A549 (cell line): ENCODE data around the gene H19. TPM values are rescaled to one million over a fixed set of nuclear protein-coding genes. Genes with fewer than 3 reads are reported as not detected.

ENCODE experiments used
- ATAC-seq, 2 experiments: fragments of 200-7000 bp in 1 of 2; fragments of >200 bp in 1 of 2; cut with Nextera tagmentation in 1 of 2; cut with Tn5 transposase in 1 of 2; 3 replicates each; pipeline versions ENCODE4 v1.8.0 to v1.9.1; 2018 to 2020; ENCODE audit warnings: mild to moderate bottlenecking in 1 of 2, moderate library complexity in 1 of 2
- CTCF ChIA-PET: fragments of 300-600 bp; sonication (Branson Sonifier 250); formaldehyde crosslinking; extraction: SDS; loops from one replicate; lab custom pipeline; 2021; ENCODE audit warnings: antibody characterized with exemption, inconsistent platforms; lab: Yijun Ruan, JAX
- POLR2A ChIA-PET: fragments of 350-600 bp; formaldehyde crosslinking; extraction: SDS; loops from one replicate; lab custom pipeline; 2021; ENCODE audit warnings: antibody characterized with exemption, inconsistent platforms; lab: Yijun Ruan, JAX
- DNase-seq, 2 experiments: peaks; one replicate each; pipeline versions ENCODE4 v3.0.0 to v3.0.0-alpha.2; 2011 to 2016; ENCODE audit warnings: low read depth in 1 of 2, low spot score in 1 of 2
- FAIRE-seq: peaks from 2 replicates; lab custom pipeline; 2011; peaks lifted over from hg19 to GRCh38; lab: Jason Lieb, UNC
- H3K27ac ChIP-seq, 2 experiments: fragments of >200 bp; sonication (Bioruptor Twin); formaldehyde crosslinking; 3 replicates each; pipeline ENCODE4 v1.5.1; 2016 to 2017
- H3K4me1 ChIP-seq: fragments of >200 bp; sonication (Bioruptor Twin); formaldehyde crosslinking; 3 replicates; pipeline ENCODE4 v1.6.1; 2016
- H3K4me2 ChIP-seq: fragments of >200 bp; sonication (Bioruptor Twin); formaldehyde crosslinking; 3 replicates; pipeline ENCODE4 v1.6.1; 2016
- H3K4me3 ChIP-seq: fragments of >200 bp; sonication (Bioruptor Twin); formaldehyde crosslinking; 3 replicates; pipeline ENCODE4 v1.5.1; 2016
- H3K9me3 ChIP-seq: fragments of >200 bp; sonication (Bioruptor Twin); formaldehyde crosslinking; 3 replicates; pipeline ENCODE4 v1.6.1; 2016
- CBX8 ChIP-seq: fragments of 200-600 bp; sonication (generic); IDR thresholded peaks from 2 replicates; pipeline ENCODE4 v1.6.1; 2016
- CHD2 ChIP-seq: fragments of 150-350 bp; IDR thresholded peaks from 2 replicates; pipeline ENCODE4 v1.6.1; 2014; ENCODE audit warnings: low read length; ENCODE audit not compliant: partially characterized antibody
- CHD4 ChIP-seq: fragments of 200-600 bp; sonication (generic); IDR thresholded peaks from 2 replicates; pipeline ENCODE4 v1.6.1; 2016; ENCODE audit warnings: antibody characterized with exemption, mild to moderate bottlenecking, borderline replicate concordance
- EHF ChIP-seq: fragments of 250-450 bp; sonication (Bioruptor Pico); IDR thresholded peaks from 2 replicates; pipeline ENCODE4 v1.5.0; 2020; ENCODE audit warnings: mild to moderate bottlenecking
- EHMT2 ChIP-seq: fragments of 200-600 bp; sonication (generic); IDR thresholded peaks from 2 replicates; pipeline ENCODE4 v1.6.1; 2016; ENCODE audit warnings: antibody characterized with exemption, low read depth, mild to moderate bottlenecking, moderate library complexity
- EP300 ChIP-seq, 2 experiments: fragments of >200 bp; sonication (Bioruptor Twin); formaldehyde crosslinking; IDR thresholded peaks; 2 replicates in 1 of 2; 3 replicates in 1 of 2; pipeline ENCODE4 v1.6.1; 2016 to 2017
- FOSL2 ChIP-seq, 2 experiments: fragments of 450-650 bp in 1 of 2; fragments of >200 bp in 1 of 2; sonication (Bioruptor Twin) in 1 of 2; formaldehyde crosslinking; IDR thresholded peaks; 2 replicates each; pipeline versions ENCODE4 v1.5.0 to v1.6.1; 2016 to 2020; ENCODE audit warnings: mild to moderate bottlenecking in 1 of 2, moderate library complexity in 1 of 2
- GATA3 ChIP-seq: IDR thresholded peaks from 2 replicates; pipeline ENCODE4 v1.6.1; 2012; ENCODE audit warnings: borderline replicate concordance
- HDAC2 ChIP-seq: fragments of 200-600 bp; sonication (generic); IDR thresholded peaks from 2 replicates; pipeline ENCODE4 v1.6.1; 2016
- HEYL ChIP-seq: fragments of 250-450 bp; sonication (Bioruptor Pico); IDR thresholded peaks from 2 replicates; pipeline ENCODE4 v1.8.0; 2021; ENCODE audit warnings: mild to moderate bottlenecking, moderate library complexity
- HOXA7 ChIP-seq: fragments of 250-450 bp; sonication (Bioruptor Pico); IDR thresholded peaks from 2 replicates; pipeline ENCODE4 v1.5.0; 2020; ENCODE audit warnings: mild to moderate bottlenecking, moderate library complexity
- JUNB ChIP-seq: fragments of >200 bp; sonication (Bioruptor Twin); formaldehyde crosslinking; IDR thresholded peaks from 2 replicates; pipeline ENCODE4 v1.6.1; 2016
- MAFK ChIP-seq: fragments of 450-650 bp; IDR thresholded peaks from 2 replicates; pipeline ENCODE4 v1.6.1; 2014; ENCODE audit not compliant: partially characterized antibody
- MAZ ChIP-seq: fragments of 150-350 bp; IDR thresholded peaks from 2 replicates; pipeline ENCODE4 v1.6.1; 2014; ENCODE audit warnings: antibody characterized with exemption, low read depth, low read length, borderline replicate concordance
- NFE2L2 ChIP-seq: fragments of 150-350 bp; conservative IDR thresholded peaks from 2 replicates; pipeline ENCODE4 v1.6.1; 2014; ENCODE audit warnings: low read length
- PHF8 ChIP-seq: fragments of 200-600 bp; sonication (generic); IDR thresholded peaks from 2 replicates; pipeline ENCODE4 v1.6.1; 2016; ENCODE audit warnings: low read depth, mild to moderate bottlenecking, antibody characterized with exemption, moderate library complexity, borderline replicate concordance
- POLR2AphosphoS2 ChIP-seq: conservative IDR thresholded peaks from 2 replicates; pipeline ENCODE4 v1.6.1; 2012; ENCODE audit warnings: low read length, improper control_type of control experiment, inconsistent platforms
- RCOR1 ChIP-seq: fragments of 150-350 bp; IDR thresholded peaks from 2 replicates; pipeline ENCODE4 v1.6.1; 2014; ENCODE audit warnings: antibody characterized with exemption, low read length, low read depth
- WGBS: methylation state at CpG from one replicate; pipeline ENCODE4 v1.1.6; 2017; ENCODE audit errors: missing lambda C conversion rate; 5-methylcytosine and 5-hydroxymethylcytosine counted together
- polyA plus RNA-seq, 4 experiments: library from polyadenylated mRNA; depleted of rRNA in 3 of 4; stranded (reverse); fragments of >200 nt; fragmentation: RNase III in 1 of 4; extraction: RNeasy Plus Mini Kit Qiagen cat#74134 plus additional on column Dnase treatment in 1 of 4; gene quantifications; 2 replicates in 3 of 4; 3 replicates in 1 of 4; pipeline ENCODE4 v1.2.3, GENCODE V29; 2011 to 2017
- TF ChIP-seq, protein P1 (sequence below): fragments of 250-450 bp; sonication (Bioruptor Pico); IDR thresholded peaks from 2 replicates; pipeline ENCODE4 v1.5.0; 2020; ENCODE audit warnings: low read depth, mild to moderate bottlenecking, moderate library complexity
- TF ChIP-seq, protein P2 (sequence below): fragments of >200 bp; sonication (Bioruptor Twin); formaldehyde crosslinking; IDR thresholded peaks from 2 replicates; pipeline ENCODE4 v1.6.1; 2016
- TF ChIP-seq, protein P3 (sequence below): IDR thresholded peaks from 2 replicates; pipeline ENCODE4 v1.6.1; 2012; ENCODE audit warnings: low read depth, borderline replicate concordance
- TF ChIP-seq, protein P4 (sequence below): fragments of 250-450 bp; sonication (Bioruptor Pico); IDR thresholded peaks from 2 replicates; pipeline ENCODE4 v1.5.0; 2021; ENCODE audit warnings: mild to moderate bottlenecking, moderate library complexity, borderline replicate concordance
- TF ChIP-seq, protein P5 (sequence below): fragments of 150-350 bp; IDR thresholded peaks from 2 replicates; pipeline ENCODE4 v1.6.1; 2014; ENCODE audit warnings: low read depth, mild to moderate bottlenecking, low read length

H19 gene
- polyA plus RNA-seq, 2 of the 4 experiments (the other 2 are of a cell fraction) = 16.6 to 37.1 TPM

DNA sequence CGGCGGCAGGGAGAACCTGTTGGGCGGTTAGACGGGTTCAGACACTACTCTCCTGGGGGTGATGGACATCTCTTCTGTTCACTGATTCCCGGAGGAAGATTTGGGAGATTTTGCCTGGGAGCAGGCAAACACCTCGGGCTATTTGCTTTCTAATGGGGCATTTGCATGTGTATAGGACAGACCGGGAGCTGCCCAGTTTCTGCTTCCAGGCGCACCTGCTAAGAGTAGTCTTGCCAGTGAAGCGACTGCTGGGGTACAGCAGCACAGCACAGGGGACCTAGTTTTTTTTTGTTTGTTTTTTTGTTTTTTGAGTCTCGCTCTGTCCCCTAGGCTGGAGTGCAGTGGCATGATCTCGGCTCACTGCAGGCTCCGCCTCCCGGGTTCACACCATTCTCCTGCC, 6.8 kb upstream of the H19 start:
- Histone ChIP-seq H3K27ac (no peak overlapping the region), H3K4me1 (no peaks in the 10 kb centered on the region), H3K9me3 (no peaks in the 10 kb centered on the region), H3K4me3 (no peak overlapping the region), H3K4me2 (no peak overlapping the region)
- no peak for TF ChIP-seq EHF (CRISPR knock-in tag)
- TF ChIP-seq POLR2AphosphoS2 = no peak
- POLR2A ChIA-PET = no interaction called here
- no peak for ATAC-seq
- no peak for DNase-seq
- WGBS = no CpG with 5 or more reads among the region's 13 CpGs
- no peak for FAIRE-seq
- CTCF ChIA-PET = interaction anchor here (1.4 to 4.8 kb wide), 3 partner anchors 56 to 172 kb away, joined by 5 to 50 read pairs (median 35); partner anchors contain the start of genes MRPL23 and SYT8

DNA sequence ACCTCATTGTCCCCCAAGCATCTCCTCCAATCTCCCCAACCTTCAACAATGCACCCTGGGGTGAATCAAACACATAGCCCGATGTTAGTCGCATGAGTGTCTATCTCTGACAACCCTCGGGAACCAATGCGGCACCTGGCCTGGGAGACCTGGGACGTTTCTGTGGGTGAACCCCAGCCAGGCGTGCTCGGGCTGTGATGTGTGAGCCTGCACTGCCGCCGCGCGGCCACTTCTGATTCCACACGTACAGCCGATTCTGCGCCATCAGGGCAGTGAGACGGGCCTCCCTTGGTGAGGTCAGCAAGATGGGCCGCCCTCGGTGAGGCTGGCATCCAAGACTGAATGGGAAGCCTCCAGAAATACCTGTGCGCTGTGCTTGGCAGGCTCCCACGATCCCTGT, 5.2 kb upstream of the H19 start:
- DNase-seq (no peak), FAIRE-seq (no peak), ATAC-seq (peak; percentile 49 to 72; a peak in 4 of 6 replicates)
- Histone ChIP-seq H3K4me2 (no peak overlapping the region), H3K4me3 (no peak overlapping the region), H3K4me1 (no peaks in the 10 kb centered on the region), H3K27ac (no peak overlapping the region), H3K9me3 (no peaks in the 10 kb centered on the region)
- no CpG with 5 or more reads among the region's 19 CpGs for WGBS
- TF ChIP-seq, protein P1, sequence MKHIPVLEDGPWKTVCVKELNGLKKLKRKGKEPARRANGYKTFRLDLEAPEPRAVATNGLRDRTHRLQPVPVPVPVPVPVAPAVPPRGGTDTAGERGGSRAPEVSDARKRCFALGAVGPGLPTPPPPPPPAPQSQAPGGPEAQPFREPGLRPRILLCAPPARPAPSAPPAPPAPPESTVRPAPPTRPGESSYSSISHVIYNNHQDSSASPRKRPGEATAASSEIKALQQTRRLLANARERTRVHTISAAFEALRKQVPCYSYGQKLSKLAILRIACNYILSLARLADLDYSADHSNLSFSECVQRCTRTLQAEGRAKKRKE = no peak
- TF ChIP-seq JUNB = no peak
- no peak for TF ChIP-seq POLR2AphosphoS2
- no peak for TF ChIP-seq EP300 (IDR thresholded peaks at IDR 0.05)
- no peak for TF ChIP-seq HDAC2
- TF ChIP-seq, protein P2, sequence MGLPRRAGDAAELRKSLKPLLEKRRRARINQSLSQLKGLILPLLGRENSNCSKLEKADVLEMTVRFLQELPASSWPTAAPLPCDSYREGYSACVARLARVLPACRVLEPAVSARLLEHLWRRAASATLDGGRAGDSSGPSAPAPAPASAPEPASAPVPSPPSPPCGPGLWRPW = no peak
- TF ChIP-seq PHF8 = no peak
- ChIA-PET CTCF (interaction anchor here (0.7 to 4.8 kb wide), 19 partner anchors 14 to 363 kb away, joined by 3 to 57 read pairs (median 7); partner anchors contain the start of gene SYT8), POLR2A (no interaction called here)

DNA sequence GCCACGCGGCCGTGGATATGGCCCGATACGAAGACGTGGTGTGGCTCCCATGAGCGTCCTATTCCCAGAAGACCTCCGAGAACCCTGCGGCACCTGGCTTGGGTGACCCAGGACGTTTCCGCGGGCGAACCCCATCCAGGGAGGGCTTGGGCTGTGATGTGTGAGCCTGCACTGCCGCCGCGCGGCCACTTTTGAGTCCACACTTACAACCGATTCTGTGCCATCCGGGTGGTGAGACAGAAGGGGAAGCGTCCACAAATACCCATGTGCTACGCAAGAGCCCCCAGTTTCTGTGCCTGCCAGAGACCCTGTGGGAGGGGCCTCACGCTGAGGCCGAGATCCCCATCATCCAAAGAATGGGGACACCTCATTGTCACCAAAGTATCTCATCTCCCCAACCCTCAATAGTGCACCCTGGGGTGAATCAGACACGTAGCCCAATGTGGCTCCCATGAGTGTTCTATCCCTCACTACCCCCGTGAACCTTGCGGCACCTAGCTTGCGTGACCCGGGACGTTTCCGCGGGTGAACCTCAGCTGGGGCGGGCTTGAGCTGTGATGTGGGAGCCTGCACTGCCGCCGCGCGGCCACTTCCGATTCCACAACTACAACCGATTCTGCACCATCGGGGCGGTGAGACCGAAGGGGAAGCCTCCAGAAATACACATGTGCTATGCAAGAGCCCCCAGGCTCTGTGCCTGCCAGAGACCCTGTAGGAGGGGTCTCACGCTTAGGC, 4.6 kb upstream of the H19 start:
- TF ChIP-seq MAZ (no peak), CBX8 (no peak), MAFK (no peak), GATA3 (no peak), HOXA7 (CRISPR knock-in tag) (no peak), FOSL2 (IDR thresholded peaks at IDR 0.05) (no peak), FOSL2 (CRISPR knock-in tag; IDR thresholded peaks at IDR 0.05) (no peak), CHD4 (no peak), NFE2L2 (no peak), HEYL (CRISPR knock-in tag) (no peak), EHF (CRISPR knock-in tag) (no peak), RCOR1 (no peak), EP300 (IDR thresholded peaks at IDR 0.05) (no peak), CHD2 (no peak), EHMT2 (no peak)
- TF ChIP-seq, protein P3, sequence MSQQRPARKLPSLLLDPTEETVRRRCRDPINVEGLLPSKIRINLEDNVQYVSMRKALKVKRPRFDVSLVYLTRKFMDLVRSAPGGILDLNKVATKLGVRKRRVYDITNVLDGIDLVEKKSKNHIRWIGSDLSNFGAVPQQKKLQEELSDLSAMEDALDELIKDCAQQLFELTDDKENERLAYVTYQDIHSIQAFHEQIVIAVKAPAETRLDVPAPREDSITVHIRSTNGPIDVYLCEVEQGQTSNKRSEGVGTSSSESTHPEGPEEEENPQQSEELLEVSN = no peak
- TF ChIP-seq, protein P4, sequence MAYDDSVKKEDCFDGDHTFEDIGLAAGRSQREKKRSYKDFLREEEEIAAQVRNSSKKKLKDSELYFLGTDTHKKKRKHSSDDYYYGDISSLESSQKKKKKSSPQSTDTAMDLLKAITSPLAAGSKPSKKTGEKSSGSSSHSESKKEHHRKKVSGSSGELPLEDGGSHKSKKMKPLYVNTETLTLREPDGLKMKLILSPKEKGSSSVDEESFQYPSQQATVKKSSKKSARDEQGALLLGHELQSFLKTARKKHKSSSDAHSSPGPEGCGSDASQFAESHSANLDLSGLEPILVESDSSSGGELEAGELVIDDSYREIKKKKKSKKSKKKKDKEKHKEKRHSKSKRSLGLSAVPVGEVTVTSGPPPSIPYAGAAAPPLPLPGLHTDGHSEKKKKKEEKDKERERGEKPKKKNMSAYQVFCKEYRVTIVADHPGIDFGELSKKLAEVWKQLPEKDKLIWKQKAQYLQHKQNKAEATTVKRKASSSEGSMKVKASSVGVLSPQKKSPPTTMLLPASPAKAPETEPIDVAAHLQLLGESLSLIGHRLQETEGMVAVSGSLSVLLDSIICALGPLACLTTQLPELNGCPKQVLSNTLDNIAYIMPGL (CRISPR knock-in tag) = no peak
- TF ChIP-seq, protein P5, sequence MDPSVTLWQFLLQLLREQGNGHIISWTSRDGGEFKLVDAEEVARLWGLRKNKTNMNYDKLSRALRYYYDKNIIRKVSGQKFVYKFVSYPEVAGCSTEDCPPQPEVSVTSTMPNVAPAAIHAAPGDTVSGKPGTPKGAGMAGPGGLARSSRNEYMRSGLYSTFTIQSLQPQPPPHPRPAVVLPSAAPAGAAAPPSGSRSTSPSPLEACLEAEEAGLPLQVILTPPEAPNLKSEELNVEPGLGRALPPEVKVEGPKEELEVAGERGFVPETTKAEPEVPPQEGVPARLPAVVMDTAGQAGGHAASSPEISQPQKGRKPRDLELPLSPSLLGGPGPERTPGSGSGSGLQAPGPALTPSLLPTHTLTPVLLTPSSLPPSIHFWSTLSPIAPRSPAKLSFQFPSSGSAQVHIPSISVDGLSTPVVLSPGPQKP = no peak
- TF ChIP-seq, all 56 proteins: peak for 0
- Histone ChIP-seq H3K27ac (no peak overlapping the region), H3K4me2 (no peak overlapping the region), H3K4me1 (no peaks in the 10 kb centered on the region), H3K4me3 (no peak overlapping the region), H3K9me3 (no peaks in the 10 kb centered on the region)
- ChIA-PET CTCF (interaction anchor here (0.6 to 4.8 kb wide), 36 partner anchors 13 to 427 kb away, joined by 3 to 57 read pairs (median 6); partner anchors contain the start of genes MRPL23 and SYT8), POLR2A (no interaction called here)
- peak in 1 of 2 experiments; percentile 53; a peak in 3 of 6 replicates for ATAC-seq
- FAIRE-seq = no peak
- WGBS = no CpG with 5 or more reads among the region's 42 CpGs
- DNase-seq = no peak
